K562 (cell line): ENCODE measurements around the gene SLX9. TPM values are rescaled to one million over a fixed set of nuclear protein-coding genes. Genes with fewer than 3 reads are reported as not detected.

Experiments used
- ARNT ChIP-seq, 2 experiments: fragments of 450-650 bp; IDR thresholded peaks; 2 replicates each; pipeline ENCODE4 v1.6.1; 2016; ENCODE audit warnings: mild to moderate bottlenecking in 1 of 2
- DACH1 ChIP-seq: fragments of 450-650 bp; IDR thresholded peaks from 2 replicates; pipeline ENCODE4 v1.6.1; 2018; ENCODE audit not compliant: partially characterized antibody
- HNRNPL ChIP-seq: fragments of 200-400 bp; formaldehyde crosslinking; IDR thresholded peaks from 2 replicates; pipeline ENCODE4 v1.6.1; 2017; ENCODE audit warnings: low read depth, mild to moderate bottlenecking, low read length
- JUND ChIP-seq, 2 experiments: IDR thresholded peaks; 2 replicates in 1 of 2; 3 replicates in 1 of 2; pipeline ENCODE4 v1.6.1; 2011; ENCODE audit warnings: borderline replicate concordance in 2 of 2, low read depth in 2 of 2, low read length in 2 of 2, improper control_type of control experiment in 1 of 2, missing biosample characterization in 1 of 2, missing genetic modification characterization in 1 of 2, missing genetic modification reagents in 1 of 2
- KLF1 ChIP-seq: fragments of 450-650 bp; IDR thresholded peaks from 2 replicates; pipeline ENCODE4 v1.6.1; 2016; ENCODE audit warnings: missing genetic modification characterization, missing compliant biosample characterization
- NBN ChIP-seq: fragments of 450-650 bp; IDR thresholded peaks from 2 replicates; pipeline ENCODE4 v1.6.1; 2016; ENCODE audit warnings: low read depth, mild to moderate bottlenecking
- PHB ChIP-seq: fragments of 250-450 bp; sonication (Bioruptor Pico); IDR thresholded peaks from 2 replicates; pipeline ENCODE4 v1.5.0; 2021
- RB1 ChIP-seq: fragments of 450-650 bp; IDR thresholded peaks from 2 replicates; pipeline ENCODE4 v1.6.1; 2017; ENCODE audit warnings: low read depth, mild to moderate bottlenecking
- ZNF384 ChIP-seq: IDR thresholded peaks from 2 replicates; pipeline ENCODE4 v1.6.1; 2012; ENCODE audit warnings: low read depth, low read length, improper control_type of control experiment
- ZNF699 ChIP-seq: fragments of 250-450 bp; sonication (Bioruptor Pico); IDR thresholded peaks from 2 replicates; pipeline ENCODE4 v1.8.0; 2021; ENCODE audit warnings: mild to moderate bottlenecking, moderate library complexity; ENCODE audit not compliant: insufficient replicate concordance
- ZNF707 ChIP-seq: fragments of 250-450 bp; sonication (Bioruptor Pico); conservative IDR thresholded peaks from 2 replicates; pipeline ENCODE4 v1.8.0; 2022; ENCODE audit warnings: inconsistent platforms, mild to moderate bottlenecking, moderate library complexity
- polyA plus RNA-seq, 8 experiments: library from polyadenylated mRNA; depleted of rRNA in 4 of 8; stranded (reverse) in 5 of 8; unstranded in 3 of 8; fragments of >200 nt; fragmentation: Nextera tagmentation in 2 of 8; fragmentation: Illumina TruSeq in 1 of 8; extraction: Ambion mirVana in 2 of 8; extraction: Trizol in 1 of 8; gene quantifications; 2 replicates each; pipeline versions ENCODE4 v1.2.1 to v1.2.3, GENCODE V29; 2011 to 2014; ENCODE audit warnings: inconsistent platforms in 1 of 8, missing spikeins in 1 of 8
- total RNA-seq, 7 experiments: library from RNA; depleted of rRNA in 6 of 7; stranded (reverse); fragments of >200 nt in 6 of 7; fragmentation: Illumina TruSeq in 2 of 7; extraction: Trizol in 2 of 7; gene quantifications; 2 replicates each; pipeline versions ENCODE4 v1.2.1 to v1.2.3, GENCODE V29; 2011 to 2021; ENCODE audit warnings: low replicate concordance in 1 of 7
- TF ChIP-seq, protein P1 (sequence below): fragments of 450-650 bp; IDR thresholded peaks from 2 replicates; pipeline ENCODE4 v1.6.1; 2017; ENCODE audit warnings: antibody characterized with exemption, mild to moderate bottlenecking
- TF ChIP-seq, protein P2 (sequence below): fragments of 450-650 bp; IDR thresholded peaks from 2 replicates; pipeline ENCODE4 v1.6.1; 2018; ENCODE audit not compliant: partially characterized antibody
- TF ChIP-seq, protein P3 (sequence below): sonication (generic); IDR thresholded peaks from 2 replicates; pipeline ENCODE4 v1.6.1; 2016
- TF ChIP-seq, protein P4 (sequence below): fragments of 250-450 bp; sonication (Bioruptor Pico); IDR thresholded peaks from 2 replicates; pipeline ENCODE4 v1.4.0; 2020; ENCODE audit warnings: mild to moderate bottlenecking, moderate library complexity

Gene SLX9
- total and polyA plus RNA-seq, 9 of the 15 experiments (the other 6 are each of a cell fraction or from before 2014, with no cell fraction given) = 1.2 to 75.5 (median 16.5) TPM

DNA sequence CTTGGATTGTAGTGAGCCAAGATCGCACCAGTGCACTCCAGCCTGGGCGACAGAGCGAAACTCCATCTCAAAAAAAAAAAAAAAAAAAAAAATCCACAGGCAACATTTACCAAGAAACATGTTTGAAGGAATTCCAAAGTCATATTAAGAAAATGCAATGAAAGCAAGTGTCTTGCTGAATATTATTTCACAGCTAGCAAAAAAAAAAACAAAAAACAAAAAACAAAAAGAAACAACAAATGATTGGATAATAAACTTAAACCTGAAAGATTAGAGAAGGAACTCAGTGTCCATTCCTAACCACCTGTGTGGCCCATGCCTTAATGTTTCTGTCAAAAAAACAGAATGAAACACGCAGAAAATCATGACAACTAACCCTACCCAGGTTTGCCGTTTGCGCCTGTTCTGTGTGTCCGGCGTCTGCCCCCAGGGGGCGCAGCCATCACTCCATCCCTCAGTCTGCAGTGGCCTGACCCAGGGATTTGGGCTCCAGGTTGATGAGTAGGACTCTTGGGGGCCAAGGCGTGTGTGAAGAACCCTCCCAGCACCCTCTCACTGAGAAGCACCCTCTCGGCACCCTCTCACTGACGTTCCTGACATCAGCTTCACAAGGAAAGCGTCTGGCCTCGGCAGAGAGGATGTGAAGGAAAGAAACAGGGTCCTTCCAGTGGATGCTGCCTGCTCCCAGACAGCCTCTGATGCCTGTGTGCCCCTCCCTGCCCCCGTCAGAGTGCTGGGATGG is 47.1 kb upstream of the SLX9 start (continued):
- TF ChIP-seq, protein P1, sequence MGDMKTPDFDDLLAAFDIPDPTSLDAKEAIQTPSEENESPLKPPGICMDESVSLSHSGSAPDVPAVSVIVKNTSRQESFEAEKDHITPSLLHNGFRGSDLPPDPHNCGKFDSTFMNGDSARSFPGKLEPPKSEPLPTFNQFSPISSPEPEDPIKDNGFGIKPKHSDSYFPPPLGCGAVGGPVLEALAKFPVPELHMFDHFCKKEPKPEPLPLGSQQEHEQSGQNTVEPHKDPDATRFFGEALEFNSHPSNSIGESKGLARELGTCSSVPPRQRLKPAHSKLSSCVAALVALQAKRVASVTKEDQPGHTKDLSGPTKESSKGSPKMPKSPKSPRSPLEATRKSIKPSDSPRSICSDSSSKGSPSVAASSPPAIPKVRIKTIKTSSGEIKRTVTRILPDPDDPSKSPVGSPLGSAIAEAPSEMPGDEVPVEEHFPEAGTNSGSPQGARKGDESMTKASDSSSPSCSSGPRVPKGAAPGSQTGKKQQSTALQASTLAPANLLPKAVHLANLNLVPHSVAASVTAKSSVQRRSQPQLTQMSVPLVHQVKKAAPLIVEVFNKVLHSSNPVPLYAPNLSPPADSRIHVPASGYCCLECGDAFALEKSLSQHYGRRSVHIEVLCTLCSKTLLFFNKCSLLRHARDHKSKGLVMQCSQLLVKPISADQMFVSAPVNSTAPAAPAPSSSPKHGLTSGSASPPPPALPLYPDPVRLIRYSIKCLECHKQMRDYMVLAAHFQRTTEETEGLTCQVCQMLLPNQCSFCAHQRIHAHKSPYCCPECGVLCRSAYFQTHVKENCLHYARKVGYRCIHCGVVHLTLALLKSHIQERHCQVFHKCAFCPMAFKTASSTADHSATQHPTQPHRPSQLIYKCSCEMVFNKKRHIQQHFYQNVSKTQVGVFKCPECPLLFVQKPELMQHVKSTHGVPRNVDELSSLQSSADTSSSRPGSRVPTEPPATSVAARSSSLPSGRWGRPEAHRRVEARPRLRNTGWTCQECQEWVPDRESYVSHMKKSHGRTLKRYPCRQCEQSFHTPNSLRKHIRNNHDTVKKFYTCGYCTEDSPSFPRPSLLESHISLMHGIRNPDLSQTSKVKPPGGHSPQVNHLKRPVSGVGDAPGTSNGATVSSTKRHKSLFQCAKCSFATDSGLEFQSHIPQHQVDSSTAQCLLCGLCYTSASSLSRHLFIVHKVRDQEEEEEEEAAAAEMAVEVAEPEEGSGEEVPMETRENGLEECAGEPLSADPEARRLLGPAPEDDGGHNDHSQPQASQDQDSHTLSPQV = no peak
- TF ChIP-seq, protein P2, sequence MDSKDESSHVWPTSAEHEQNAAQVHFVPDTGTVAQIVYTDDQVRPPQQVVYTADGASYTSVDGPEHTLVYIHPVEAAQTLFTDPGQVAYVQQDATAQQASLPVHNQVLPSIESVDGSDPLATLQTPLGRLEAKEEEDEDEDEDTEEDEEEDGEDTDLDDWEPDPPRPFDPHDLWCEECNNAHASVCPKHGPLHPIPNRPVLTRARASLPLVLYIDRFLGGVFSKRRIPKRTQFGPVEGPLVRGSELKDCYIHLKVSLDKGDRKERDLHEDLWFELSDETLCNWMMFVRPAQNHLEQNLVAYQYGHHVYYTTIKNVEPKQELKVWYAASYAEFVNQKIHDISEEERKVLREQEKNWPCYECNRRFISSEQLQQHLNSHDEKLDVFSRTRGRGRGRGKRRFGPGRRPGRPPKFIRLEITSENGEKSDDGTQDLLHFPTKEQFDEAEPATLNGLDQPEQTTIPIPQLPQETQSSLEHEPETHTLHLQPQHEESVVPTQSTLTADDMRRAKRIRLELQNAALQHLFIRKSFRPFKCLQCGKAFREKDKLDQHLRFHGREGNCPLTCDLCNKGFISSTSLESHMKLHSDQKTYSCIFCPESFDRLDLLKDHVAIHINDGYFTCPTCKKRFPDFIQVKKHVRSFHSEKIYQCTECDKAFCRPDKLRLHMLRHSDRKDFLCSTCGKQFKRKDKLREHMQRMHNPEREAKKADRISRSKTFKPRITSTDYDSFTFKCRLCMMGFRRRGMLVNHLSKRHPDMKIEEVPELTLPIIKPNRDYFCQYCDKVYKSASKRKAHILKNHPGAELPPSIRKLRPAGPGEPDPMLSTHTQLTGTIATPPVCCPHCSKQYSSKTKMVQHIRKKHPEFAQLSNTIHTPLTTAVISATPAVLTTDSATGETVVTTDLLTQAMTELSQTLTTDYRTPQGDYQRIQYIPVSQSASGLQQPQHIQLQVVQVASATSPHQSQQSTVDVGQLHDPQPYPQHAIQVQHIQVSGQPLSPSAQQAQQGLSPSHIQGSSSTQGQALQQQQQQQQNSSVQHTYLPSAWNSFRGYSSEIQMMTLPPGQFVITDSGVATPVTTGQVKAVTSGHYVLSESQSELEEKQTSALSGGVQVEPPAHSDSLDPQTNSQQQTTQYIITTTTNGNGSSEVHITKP = peak; percentile 8
- TF ChIP-seq RB1 = peak; percentile 61
- TF ChIP-seq JUND (IDR thresholded peaks at IDR 0.05; ENCODE audit: borderline replicate concordance, low read depth, low read length) = peak; percentile 27; the same call in 1 of the 2 replicates
- TF ChIP-seq JUND (tag; IDR thresholded peaks at IDR 0.05; ENCODE audit: borderline replicate concordance, low read depth, low read length) = no peak
- TF ChIP-seq ZNF384 = no peak
- TF ChIP-seq PHB (CRISPR knock-in tag) = no peak
- no peak for TF ChIP-seq KLF1 (tag)
- no peak for TF ChIP-seq HNRNPL
- no peak for TF ChIP-seq ZNF707
- TF ChIP-seq, protein P3, sequence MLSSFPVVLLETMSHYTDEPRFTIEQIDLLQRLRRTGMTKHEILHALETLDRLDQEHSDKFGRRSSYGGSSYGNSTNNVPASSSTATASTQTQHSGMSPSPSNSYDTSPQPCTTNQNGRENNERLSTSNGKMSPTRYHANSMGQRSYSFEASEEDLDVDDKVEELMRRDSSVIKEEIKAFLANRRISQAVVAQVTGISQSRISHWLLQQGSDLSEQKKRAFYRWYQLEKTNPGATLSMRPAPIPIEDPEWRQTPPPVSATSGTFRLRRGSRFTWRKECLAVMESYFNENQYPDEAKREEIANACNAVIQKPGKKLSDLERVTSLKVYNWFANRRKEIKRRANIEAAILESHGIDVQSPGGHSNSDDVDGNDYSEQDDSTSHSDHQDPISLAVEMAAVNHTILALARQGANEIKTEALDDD = peak; percentile 60
- peak in 1 of 2 experiments; percentile 58; a peak in 1 of 4 replicates for TF ChIP-seq ARNT (IDR thresholded peaks at IDR 0.05)
- TF ChIP-seq, protein P4, sequence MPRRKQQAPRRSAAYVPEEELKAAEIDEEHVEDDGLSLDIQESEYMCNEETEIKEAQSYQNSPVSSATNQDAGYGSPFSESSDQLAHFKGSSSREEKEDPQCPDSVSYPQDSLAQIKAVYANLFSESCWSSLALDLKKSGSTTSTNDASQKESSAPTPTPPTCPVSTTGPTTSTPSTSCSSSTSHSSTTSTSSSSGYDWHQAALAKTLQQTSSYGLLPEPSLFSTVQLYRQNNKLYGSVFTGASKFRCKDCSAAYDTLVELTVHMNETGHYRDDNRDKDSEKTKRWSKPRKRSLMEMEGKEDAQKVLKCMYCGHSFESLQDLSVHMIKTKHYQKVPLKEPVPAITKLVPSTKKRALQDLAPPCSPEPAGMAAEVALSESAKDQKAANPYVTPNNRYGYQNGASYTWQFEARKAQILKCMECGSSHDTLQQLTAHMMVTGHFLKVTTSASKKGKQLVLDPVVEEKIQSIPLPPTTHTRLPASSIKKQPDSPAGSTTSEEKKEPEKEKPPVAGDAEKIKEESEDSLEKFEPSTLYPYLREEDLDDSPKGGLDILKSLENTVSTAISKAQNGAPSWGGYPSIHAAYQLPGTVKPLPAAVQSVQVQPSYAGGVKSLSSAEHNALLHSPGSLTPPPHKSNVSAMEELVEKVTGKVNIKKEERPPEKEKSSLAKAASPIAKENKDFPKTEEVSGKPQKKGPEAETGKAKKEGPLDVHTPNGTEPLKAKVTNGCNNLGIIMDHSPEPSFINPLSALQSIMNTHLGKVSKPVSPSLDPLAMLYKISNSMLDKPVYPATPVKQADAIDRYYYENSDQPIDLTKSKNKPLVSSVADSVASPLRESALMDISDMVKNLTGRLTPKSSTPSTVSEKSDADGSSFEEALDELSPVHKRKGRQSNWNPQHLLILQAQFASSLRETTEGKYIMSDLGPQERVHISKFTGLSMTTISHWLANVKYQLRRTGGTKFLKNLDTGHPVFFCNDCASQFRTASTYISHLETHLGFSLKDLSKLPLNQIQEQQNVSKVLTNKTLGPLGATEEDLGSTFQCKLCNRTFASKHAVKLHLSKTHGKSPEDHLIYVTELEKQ (CRISPR knock-in tag) = no peak
- TF ChIP-seq DACH1 = no peak
- TF ChIP-seq NBN = peak; percentile 46; the same call in 1 of the 2 replicates
- TF ChIP-seq ZNF699 (CRISPR knock-in tag) = no peak
